Chondrocyte (in vitro differentiated cells): ENCODE measurements around the gene PWWP2B. TPM values are rescaled to one million over a fixed set of nuclear protein-coding genes. Genes with fewer than 3 reads are reported as not detected.

Source experiments
- DNase-seq: peaks from one replicate; pipeline ENCODE4 v3.0.0; 2021; ENCODE audit warnings: mixed read lengths, low spot score
- H3K27ac Mint-ChIP-seq: one replicate; pipeline ENCODE4 v1.8.0; 2021; ENCODE audit warnings: mild to moderate bottlenecking, moderate library complexity, mixed read lengths; ENCODE audit not compliant: unreplicated experiment
- H3K27me3 Mint-ChIP-seq: 2 replicates; pipeline ENCODE4 v1.8.0; 2021; ENCODE audit warnings: low read depth, mixed read lengths
- H3K36me3 Mint-ChIP-seq: 2 replicates; pipeline ENCODE4 v1.8.0; 2021; ENCODE audit warnings: low read depth, mixed read lengths
- H3K4me1 Mint-ChIP-seq: 2 replicates; pipeline ENCODE4 v1.8.0; 2021; ENCODE audit warnings: low read depth, mild to moderate bottlenecking, mixed read lengths
- H3K4me3 Mint-ChIP-seq: one replicate; pipeline ENCODE4 v1.8.0; 2021; ENCODE audit warnings: mild to moderate bottlenecking, moderate library complexity, mixed read lengths; ENCODE audit not compliant: unreplicated experiment
- H3K9me3 Mint-ChIP-seq: 2 replicates; pipeline ENCODE4 v1.8.0; 2021; ENCODE audit warnings: low read depth, mixed read lengths
- CTCF ChIP-seq: fragments of 200-600 bp; sonication (generic); IDR thresholded peaks from 2 replicates; pipeline ENCODE4 v1.5.0; 2021; ENCODE audit warnings: antibody characterized with exemption, mild to moderate bottlenecking, moderate library complexity
- total RNA-seq: library from RNA; stranded (reverse); gene quantifications from 3 replicates; pipeline ENCODE4 v1.2.1, GENCODE V29; 2021

Gene PWWP2B
- total RNA-seq, 1 donor from 2014 or later, result 13.2 TPM

- Mint-ChIP-seq H3K4me3 (no peak overlapping the region), H3K9me3 (no peaks in the 10 kb centered on the region), H3K27ac (no peak overlapping the region), H3K36me3 (peaks cover 14% of the 10 kb centered on the region), H3K27me3 (no peaks in the 10 kb centered on the region), H3K4me1 (no peaks in the 10 kb centered on the region)
- peak; percentile 76 for DNase-seq
- TF ChIP-seq CTCF, result peak; percentile 75
Observed at GRCh38 chr10:132360766-132361447, 36.1 kb upstream of the PWWP2B start.

GRCh38 chr10:132361581-132362101 is 35.4 kb upstream of the PWWP2B start:
- no peak overlapping the region for H3K4me3 Mint-ChIP-seq
- TF ChIP-seq CTCF, result no peak
- no peak overlapping the region for H3K27ac Mint-ChIP-seq
- DNase-seq, result peak; percentile 88
- no peaks in the 10 kb centered on the region for H3K9me3 Mint-ChIP-seq
- H3K27me3 Mint-ChIP-seq, result no peaks in the 10 kb centered on the region
- H3K4me1 Mint-ChIP-seq, result no peaks in the 10 kb centered on the region
- peaks cover 13% of the 10 kb centered on the region for H3K36me3 Mint-ChIP-seq

GRCh38 chr10:132362151-132362611 is 34.8 kb upstream of the PWWP2B start:
- Mint-ChIP-seq H3K4me3 (no peak overlapping the region), H3K4me1 (no peaks in the 10 kb centered on the region), H3K27me3 (no peaks in the 10 kb centered on the region), H3K9me3 (no peaks in the 10 kb centered on the region), H3K27ac (peak overlapping the region; percentile 38), H3K36me3 (peaks cover 17% of the 10 kb centered on the region)
- no peak for TF ChIP-seq CTCF
- DNase-seq, result peak; percentile 83

- no peak overlapping the region for H3K27ac Mint-ChIP-seq
- peaks cover 9% of the 10 kb centered on the region for H3K9me3 Mint-ChIP-seq
- DNase-seq, result peak; percentile 73
- no peaks in the 10 kb centered on the region for H3K27me3 Mint-ChIP-seq
- no peak for TF ChIP-seq CTCF
- no peak overlapping the region for H3K4me3 Mint-ChIP-seq
- peaks cover 26% of the 10 kb centered on the region for H3K36me3 Mint-ChIP-seq
- H3K4me1 Mint-ChIP-seq, result no peaks in the 10 kb centered on the region
Observed at GRCh38 chr10:132363376-132363775, 33.6 kb upstream of the PWWP2B start.

- peaks cover 10% of the 10 kb centered on the region for H3K9me3 Mint-ChIP-seq
- no peaks in the 10 kb centered on the region for H3K27me3 Mint-ChIP-seq
- no peak for TF ChIP-seq CTCF
- DNase-seq, result peak; percentile 99
- no peak overlapping the region for H3K27ac Mint-ChIP-seq
- H3K36me3 Mint-ChIP-seq, result peaks cover 32% of the 10 kb centered on the region
- H3K4me3 Mint-ChIP-seq, result no peak overlapping the region
- H3K4me1 Mint-ChIP-seq, result no peaks in the 10 kb centered on the region
Observed at GRCh38 chr10:132363921-132364593, 32.9 kb upstream of the PWWP2B start.
